ENCODE measurements around the gene PAGR1.
"Not testable (repeated sequence)": the region's sequence is repeated elsewhere in the genome, so short reads cannot be mapped to it uniquely, and the experiment has no call there.

Gene PAGR1

DNA sequence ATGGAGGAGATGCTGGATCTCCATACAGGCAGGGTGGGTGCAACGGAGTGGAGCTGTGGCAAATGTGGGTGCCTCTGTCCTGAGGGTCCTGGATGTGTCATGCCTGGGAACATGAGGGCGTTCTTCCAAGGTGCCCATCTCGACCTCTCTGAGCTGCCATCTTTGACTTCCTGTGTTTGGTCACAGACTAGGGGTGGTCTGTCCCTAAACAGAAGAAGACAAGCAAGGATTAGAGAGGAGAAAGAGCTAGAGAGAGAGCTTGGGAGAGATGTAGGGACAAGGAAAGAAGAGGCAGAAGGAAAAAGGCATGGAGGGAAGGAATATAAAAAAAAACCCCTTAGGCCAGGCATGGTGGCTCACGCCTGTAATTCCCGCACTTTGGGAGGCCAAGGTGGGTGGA is 41.2 kb upstream of the PAGR1 start:
- intact Hi-C loops (cut with DNase I; ENCODE audit: low total_unique reads) = no loop called here
- no peaks in the 10 kb centered on the region for H3K4me1 ChIP-seq

DNA sequence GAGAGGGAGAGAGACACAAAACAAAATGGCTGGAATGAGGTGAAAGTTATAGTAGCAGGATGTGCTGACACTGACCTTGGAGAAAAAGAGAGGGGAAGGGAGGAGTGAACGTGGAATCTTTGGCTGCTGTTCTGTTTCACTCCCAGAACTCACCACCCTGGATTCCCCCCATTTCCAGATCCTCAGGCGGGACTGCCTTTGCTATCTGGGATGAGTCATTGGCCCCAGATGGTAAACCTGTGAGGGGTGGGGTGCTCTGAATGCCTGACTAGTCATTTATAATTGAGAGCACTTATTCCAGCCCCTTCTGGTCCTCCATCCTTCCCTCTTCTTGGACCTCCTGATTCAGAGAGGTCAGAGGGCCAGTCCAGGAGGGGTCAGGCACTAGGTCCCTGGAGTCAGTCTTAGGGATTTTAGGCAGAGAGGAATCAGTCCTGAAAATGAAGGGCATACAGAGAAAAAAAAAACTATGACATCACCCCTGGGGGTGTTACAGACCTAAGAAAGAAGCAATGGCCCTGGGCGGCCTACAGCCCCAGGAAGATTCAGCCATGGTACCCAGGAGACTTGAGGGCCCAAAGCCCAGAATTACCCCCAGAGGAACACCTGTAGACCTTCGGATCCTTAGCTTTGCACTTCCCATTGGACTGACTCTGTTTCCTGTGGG is 40.1 kb upstream of the PAGR1 start:
- H3K9me3 ChIP-seq = no peaks in the 10 kb centered on the region
- intact Hi-C loops (cut with DNase I; ENCODE audit: low total_unique reads) = no loop called here
- H3K4me3 ChIP-seq = no peak overlapping the region
- peaks cover 0 to 22% of the 10 kb centered on the region in 2 donors for H3K27me3 ChIP-seq
- DNase-seq = no peak
- H3K4me1 ChIP-seq = no peaks in the 10 kb centered on the region
- no peaks in the 10 kb centered on the region for H3K36me3 ChIP-seq
- TF ChIP-seq, protein P1, sequence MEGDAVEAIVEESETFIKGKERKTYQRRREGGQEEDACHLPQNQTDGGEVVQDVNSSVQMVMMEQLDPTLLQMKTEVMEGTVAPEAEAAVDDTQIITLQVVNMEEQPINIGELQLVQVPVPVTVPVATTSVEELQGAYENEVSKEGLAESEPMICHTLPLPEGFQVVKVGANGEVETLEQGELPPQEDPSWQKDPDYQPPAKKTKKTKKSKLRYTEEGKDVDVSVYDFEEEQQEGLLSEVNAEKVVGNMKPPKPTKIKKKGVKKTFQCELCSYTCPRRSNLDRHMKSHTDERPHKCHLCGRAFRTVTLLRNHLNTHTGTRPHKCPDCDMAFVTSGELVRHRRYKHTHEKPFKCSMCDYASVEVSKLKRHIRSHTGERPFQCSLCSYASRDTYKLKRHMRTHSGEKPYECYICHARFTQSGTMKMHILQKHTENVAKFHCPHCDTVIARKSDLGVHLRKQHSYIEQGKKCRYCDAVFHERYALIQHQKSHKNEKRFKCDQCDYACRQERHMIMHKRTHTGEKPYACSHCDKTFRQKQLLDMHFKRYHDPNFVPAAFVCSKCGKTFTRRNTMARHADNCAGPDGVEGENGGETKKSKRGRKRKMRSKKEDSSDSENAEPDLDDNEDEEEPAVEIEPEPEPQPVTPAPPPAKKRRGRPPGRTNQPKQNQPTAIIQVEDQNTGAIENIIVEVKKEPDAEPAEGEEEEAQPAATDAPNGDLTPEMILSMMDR (IDR thresholded peaks at IDR 0.05) = no peak
- no peak overlapping the region for H3K27ac ChIP-seq

More for the DNA sequence above, 41.2 kb upstream of the PAGR1 start:
- DNase-seq = no peak
- Histone ChIP-seq H3K9me3 (no peaks in the 10 kb centered on the region), H3K27me3 (peaks cover 0 to 15% of the 10 kb centered on the region in 2 donors), H3K36me3 (no peaks in the 10 kb centered on the region), H3K4me3 (no peak overlapping the region), H3K27ac (no peak overlapping the region)
- TF ChIP-seq, protein P1 (IDR thresholded peaks at IDR 0.05) = no peak

DNA sequence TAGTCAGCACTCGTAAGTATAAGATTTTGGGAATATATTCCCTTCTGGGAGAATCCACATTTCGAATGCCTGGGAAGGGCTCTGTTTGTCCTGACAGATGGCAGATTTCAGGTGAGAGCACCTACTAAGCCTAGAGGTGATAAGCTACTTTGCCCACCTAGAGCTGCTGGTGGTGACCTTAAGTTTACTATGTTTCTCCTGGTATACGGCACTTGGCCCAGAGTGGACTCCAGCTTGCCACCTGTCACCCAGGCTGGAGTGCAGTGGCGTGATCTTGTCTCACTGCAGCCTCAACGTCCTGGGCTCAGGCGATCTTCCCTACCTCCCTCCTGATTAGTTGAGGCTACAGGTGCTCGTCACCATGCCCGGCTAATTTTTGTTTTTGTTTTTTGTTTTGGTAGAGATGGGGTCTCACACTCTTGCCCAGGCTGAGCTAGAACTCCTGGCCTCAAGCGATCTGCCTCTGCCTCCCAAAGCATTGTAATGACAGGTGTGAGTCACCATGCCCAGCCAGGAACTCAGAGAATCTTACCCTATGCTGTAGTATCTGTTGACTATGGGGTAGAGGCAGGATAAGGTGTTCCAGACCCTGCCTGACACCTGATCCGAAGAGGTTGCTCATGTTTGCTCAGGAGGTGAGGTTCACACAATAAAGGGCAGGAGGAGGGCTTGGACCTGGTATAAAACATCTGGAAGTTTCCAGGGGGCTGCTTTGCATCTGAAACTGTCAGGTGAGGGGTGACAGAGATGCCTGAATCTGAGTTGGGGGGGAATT is 38.2 kb upstream of the PAGR1 start, which contains the start of gene ZG16:
Gene ZG16, plus strand, starts transcription at position 681 of the 775 bp plus-strand sequence. CDS start 1,011 bp downstream, outside the sequence.
- intact Hi-C loops (cut with DNase I; ENCODE audit: low total_unique reads) = no loop called here
- H3K27ac ChIP-seq = no peak within 1 kb of the TSS
- no peak within 1 kb of the TSS for H3K4me3 ChIP-seq
- H3K9me3 ChIP-seq = no peaks in the 10 kb centered on the region
- no peak for DNase-seq
- H3K27me3 ChIP-seq = peaks cover 0 to 22% of the 10 kb centered on the region in 2 donors
- TF ChIP-seq, protein P1 (IDR thresholded peaks at IDR 0.05) = no peak
- no peaks in the 10 kb centered on the region for H3K36me3 ChIP-seq
- no peaks in the 10 kb centered on the region for H3K4me1 ChIP-seq

DNA sequence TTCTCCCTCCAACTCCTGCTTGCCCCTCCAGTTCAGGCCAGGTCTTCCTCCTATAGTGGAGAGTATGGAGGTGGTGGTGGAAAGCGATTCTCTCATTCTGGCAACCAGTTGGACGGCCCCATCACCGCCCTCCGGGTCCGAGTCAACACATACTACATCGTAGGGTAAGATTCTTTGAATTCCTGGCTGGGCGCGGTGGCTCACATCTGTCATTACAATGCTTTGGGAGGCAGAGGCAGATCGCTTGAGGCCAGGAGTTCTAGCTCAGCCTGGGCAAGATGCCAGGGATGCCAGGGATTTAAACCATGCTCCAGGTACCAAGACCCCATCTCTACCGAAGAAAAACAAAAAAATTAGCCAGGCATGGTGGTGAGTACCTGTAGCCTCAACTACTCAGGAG is 36.5 kb upstream of the PAGR1 start:
- intact Hi-C loops (cut with DNase I; ENCODE audit: low total_unique reads) = no loop called here

DNA sequence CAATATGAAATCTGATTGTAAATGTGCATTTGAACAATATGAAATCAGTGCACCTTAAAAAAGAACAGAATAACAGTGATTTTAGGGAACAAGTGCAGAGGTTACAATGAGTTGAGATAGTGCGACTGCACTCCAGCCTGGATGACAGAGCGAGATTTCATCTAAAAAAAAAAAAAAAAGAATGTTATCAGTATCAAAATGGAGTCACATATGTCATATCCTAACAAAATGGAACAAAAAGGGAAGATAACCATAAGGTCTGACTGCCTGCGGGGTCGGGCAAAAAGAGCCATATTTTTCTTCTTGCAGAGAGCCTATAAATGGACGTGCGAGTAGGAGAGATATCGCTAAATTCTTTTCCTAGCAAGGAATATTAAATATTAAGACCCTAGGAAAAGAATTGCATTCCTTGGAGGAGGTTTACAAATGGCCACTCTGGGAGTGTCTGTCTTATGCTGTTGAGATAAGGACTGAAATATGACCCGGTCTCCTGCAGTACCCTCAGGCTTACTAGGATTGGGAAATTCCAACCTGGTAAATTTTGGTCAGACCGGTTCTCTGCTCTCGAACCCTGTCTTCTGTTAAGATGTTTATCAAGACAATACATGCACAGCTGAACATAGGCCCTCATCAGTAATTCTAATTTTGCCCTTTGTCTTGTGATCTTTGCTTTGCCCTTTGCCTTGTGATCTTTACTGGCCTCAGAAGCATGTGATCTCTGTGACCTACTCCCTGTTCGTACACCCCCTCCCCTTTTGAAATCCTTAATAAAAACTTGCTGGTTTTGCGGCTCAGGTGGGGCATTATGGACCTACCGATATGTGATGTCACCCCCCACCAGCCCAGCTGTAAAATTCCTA is 32.6 kb upstream of the PAGR1 start:
- intact Hi-C loops (cut with DNase I; ENCODE audit: low total_unique reads); DNase-seq; H3K36me3 ChIP-seq; H3K27ac ChIP-seq; H3K9me3 ChIP-seq; H3K4me1 ChIP-seq; H3K4me3 ChIP-seq: not testable (repeated sequence)
- peaks cover 0 to 21% of the 10 kb centered on the region in 2 donors for H3K27me3 ChIP-seq

More for the DNA sequence above, 36.5 kb upstream of the PAGR1 start:
- DNase-seq = no peak
- Histone ChIP-seq H3K27ac (no peak overlapping the region), H3K9me3 (no peaks in the 10 kb centered on the region), H3K36me3 (no peaks in the 10 kb centered on the region), H3K4me3 (no peak overlapping the region), H3K27me3 (peaks cover 0 to 22% of the 10 kb centered on the region in 2 donors), H3K4me1 (no peaks in the 10 kb centered on the region)
- TF ChIP-seq, protein P1 (IDR thresholded peaks at IDR 0.05) = no peak

Measured in tibial artery (tissue), 4 donors.